GM19455 (cell line): ENCODE measurements around the gene CCDC74B.
"Not testable (repeated sequence)": the region's sequence is repeated elsewhere in the genome, so short reads cannot be mapped to it uniquely, and the experiment has no call there.

Experiments
- ATAC-seq: cut with Tn5 transposase; IDR thresholded peaks from one replicate; pipeline ENCODE4 v1.9.1; 2021; ENCODE audit not compliant: unreplicated experiment

Gene CCDC74B

DNA sequence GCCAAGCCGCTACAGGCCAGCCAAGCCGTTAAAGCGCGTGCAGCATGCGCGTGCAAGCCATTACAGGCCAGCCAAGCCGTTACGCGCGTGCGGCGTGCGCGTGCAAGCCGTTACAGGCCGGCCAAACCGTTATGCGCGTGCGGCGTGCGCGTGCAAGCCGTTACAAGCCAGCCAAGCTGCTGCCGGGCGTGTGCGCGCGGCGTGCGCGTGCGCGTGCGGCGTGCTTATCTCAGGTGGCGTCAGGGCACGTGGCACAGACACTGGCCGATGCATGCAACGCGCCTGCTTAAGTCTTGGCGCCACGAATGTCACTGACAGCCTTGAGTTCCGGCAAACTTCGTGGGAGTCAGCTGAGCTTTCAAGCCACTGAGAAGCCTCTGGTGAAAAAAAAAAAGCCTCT, 24.0 kb downstream of the CCDC74B start:
- ATAC-seq = not testable (repeated sequence)

DNA sequence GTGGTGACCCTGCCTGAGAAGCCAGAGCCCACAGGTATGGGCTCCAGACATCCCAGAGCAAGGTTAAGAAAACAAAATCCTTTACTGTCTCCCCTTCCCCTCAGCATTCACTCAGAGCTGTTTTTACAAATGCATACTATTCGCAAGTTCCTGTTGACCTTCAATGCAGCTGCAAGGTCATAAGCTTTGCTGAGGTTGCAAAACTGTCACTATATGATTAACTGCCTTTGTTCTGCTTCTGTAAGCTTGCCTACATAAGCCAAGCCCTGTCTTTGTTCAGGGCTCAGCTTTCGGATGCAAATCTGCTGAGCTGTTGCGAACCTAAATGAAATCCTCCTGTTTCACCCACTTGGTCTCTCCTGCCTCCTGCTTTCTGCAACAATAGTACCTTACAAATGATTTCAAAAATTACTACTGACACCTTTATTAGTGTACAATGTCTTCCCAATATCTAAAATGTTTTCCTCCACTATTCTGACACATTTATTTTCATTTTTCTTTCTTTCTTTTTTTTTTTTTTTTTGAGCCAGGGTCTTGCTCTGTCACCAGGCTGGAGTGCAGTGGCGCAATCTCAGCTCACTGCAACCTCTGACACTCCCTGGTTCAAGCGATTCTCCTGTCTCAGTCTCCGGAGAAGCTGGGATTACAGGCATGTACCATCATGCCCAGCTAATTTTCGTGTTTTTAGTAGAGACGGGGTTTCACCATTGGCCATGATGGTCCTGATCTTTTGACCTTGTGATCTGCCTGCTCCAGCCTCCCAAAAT, 42.1 kb downstream of the CCDC74B start:
- ATAC-seq = not testable (repeated sequence)
